Prostate gland (tissue), 2 donors: Measurements from ENCODE around the gene ALDH16A1.

Experiments
- POLR2A ChIP-seq: fragments of 450-650 bp; IDR thresholded peaks from one replicate; pipeline ENCODE4 v1.6.1; 2016; ENCODE audit warnings: antibody characterized with exemption, mild to moderate bottlenecking
- POLR2AphosphoS5 ChIP-seq: sonication (generic); formaldehyde crosslinking; IDR thresholded peaks from one replicate; pipeline ENCODE4 v1.6.1; 2017; ENCODE audit warnings: antibody characterized with exemption
- TF ChIP-seq, protein P1 (sequence below), 4 experiments: fragments of 200-600 bp in 2 of 4; fragments of 450-650 bp in 2 of 4; sonication (generic) in 2 of 4; IDR thresholded peaks; 1 replicate in 3 of 4; 2 replicates in 1 of 4; pipeline ENCODE4 v1.5.1; 2016 to 2019; ENCODE audit warnings: antibody characterized with exemption in 4 of 4, mild to moderate bottlenecking in 2 of 4, moderate library complexity in 2 of 4

DNA sequence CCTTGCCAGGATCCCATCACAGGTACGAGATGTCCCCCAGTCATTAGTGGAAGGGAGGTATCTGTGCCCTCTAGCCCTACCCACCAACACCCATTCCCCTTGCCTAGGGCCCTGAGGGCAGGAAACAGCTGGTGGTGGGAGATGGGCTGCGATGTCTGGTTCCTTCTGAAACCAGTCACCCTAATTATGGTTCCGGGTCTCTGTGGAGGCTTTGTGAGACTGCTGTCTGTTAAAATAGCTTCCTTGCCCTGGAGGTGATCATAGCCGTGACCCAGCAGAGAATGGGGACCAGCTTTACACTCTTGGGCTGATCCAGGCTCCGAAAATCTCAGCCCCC lies 5.5 kb downstream of the ALDH16A1 start:
- no peak for TF ChIP-seq POLR2A
- TF ChIP-seq, protein P1, sequence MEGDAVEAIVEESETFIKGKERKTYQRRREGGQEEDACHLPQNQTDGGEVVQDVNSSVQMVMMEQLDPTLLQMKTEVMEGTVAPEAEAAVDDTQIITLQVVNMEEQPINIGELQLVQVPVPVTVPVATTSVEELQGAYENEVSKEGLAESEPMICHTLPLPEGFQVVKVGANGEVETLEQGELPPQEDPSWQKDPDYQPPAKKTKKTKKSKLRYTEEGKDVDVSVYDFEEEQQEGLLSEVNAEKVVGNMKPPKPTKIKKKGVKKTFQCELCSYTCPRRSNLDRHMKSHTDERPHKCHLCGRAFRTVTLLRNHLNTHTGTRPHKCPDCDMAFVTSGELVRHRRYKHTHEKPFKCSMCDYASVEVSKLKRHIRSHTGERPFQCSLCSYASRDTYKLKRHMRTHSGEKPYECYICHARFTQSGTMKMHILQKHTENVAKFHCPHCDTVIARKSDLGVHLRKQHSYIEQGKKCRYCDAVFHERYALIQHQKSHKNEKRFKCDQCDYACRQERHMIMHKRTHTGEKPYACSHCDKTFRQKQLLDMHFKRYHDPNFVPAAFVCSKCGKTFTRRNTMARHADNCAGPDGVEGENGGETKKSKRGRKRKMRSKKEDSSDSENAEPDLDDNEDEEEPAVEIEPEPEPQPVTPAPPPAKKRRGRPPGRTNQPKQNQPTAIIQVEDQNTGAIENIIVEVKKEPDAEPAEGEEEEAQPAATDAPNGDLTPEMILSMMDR (IDR thresholded peaks at IDR 0.05): no peak
- no peak for TF ChIP-seq POLR2AphosphoS5
